Neural progenitor cell (in vitro differentiated cells): ENCODE measurements around the gene PPP2R2C.

Experiments used
- CTCF ChIP-seq: fragments of 200-600 bp; sonication (generic); IDR thresholded peaks from 2 replicates; pipeline ENCODE4 v1.5.1; 2017; ENCODE audit warnings: antibody characterized with exemption, mild to moderate bottlenecking
- EZH2 ChIP-seq: fragments of 200-600 bp; sonication (generic); IDR thresholded peaks from 2 replicates; pipeline ENCODE4 v1.6.1; 2017; ENCODE audit warnings: antibody characterized with exemption, mild to moderate bottlenecking, moderate library complexity
- EZH2phosphoT487 ChIP-seq: fragments of 200-600 bp; sonication (generic); IDR thresholded peaks from 2 replicates; pipeline ENCODE4 v1.6.1; 2017; ENCODE audit warnings: antibody characterized with exemption

- TF ChIP-seq CTCF: no peak
- TF ChIP-seq EZH2: no peak
- no peak for TF ChIP-seq EZH2phosphoT487
Measured at GRCh38 chr4:6384541-6384940, 87.9 kb downstream of the PPP2R2C start.
